ENCODE measurements around the gene PICK1. TPM values are rescaled to one million over a fixed set of nuclear protein-coding genes. Genes with fewer than 3 reads are reported as not detected.

The PICK1 gene
- polyA plus RNA-seq, 1 donor from 2014 or later: 6.5 TPM

DNA sequence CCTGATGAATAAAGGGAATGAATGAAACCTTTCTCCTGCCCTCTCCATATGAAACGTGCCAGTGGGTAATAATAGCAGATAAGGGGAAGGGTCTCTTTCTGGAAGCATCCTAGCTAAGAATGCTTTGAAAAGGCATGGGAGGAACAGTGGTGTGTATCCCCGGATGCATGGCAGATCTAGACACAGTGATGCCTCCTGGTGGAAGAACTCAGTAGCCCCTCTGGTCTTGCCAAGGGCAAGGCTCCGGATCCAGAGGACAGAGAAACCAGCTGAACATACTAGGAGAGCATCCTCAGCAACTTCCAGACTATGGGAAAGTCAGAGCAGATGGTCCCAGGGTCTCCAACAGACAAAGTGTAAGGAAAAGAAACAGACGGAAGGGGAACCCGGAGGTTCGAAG, 46.9 kb downstream of the PICK1 start:
- Mint-ChIP-seq H3K4me1 (peaks cover 0 to 4% (median 0%) of the 10 kb centered on the region in 3 donors), H3K36me3 (peaks cover 3% of the 10 kb centered on the region), H3K27ac (no peak overlapping the region), H3K9me3 (no peaks in the 10 kb centered on the region), H3K4me3 (no peak overlapping the region), H3K27me3 (peaks cover 3% of the 10 kb centered on the region)

DNA sequence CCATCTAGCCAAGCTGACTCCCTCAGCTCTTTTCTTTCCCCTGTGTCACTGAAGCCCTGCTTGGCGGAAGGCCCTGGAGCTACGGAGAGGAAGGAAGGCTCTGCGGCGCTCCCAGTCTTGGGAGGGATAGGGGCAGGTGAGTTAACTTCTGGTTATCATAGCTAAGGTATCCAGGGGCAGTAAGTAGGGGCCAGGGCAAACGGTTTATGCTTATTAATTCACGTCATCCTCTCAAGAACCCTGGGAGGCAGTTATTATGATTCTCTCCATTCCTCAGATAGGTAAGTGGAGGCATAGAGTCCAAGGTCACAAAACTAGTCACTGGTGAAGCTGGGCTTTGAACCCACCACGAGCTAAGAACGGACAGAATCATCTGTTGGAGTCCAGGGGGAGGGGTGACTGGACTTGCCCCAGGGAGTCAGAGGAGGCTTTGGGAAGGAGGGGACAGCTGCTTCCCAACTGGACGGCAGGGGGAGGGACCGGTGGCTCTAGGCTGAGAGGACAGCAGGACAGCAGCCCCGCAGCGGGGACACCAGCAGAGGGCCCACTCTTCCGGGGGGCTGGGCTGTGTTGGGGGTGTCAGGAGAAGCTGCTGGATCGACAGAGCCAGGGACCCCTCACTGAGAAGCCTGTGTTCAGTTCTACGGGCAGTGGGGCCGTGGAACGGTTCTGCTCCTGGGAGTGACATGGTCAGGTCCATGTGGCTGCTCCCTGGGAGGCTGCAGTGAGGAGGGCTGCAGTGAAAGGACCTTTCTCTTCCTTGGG, 49.8 kb downstream of the PICK1 start:
- H3K9me3 Mint-ChIP-seq: no peaks in the 10 kb centered on the region
- H3K27me3 Mint-ChIP-seq: peaks cover 1% of the 10 kb centered on the region
- H3K4me3 Mint-ChIP-seq: no peak overlapping the region
- H3K27ac Mint-ChIP-seq: no peak overlapping the region
- peaks cover 0 to 4% (median 0%) of the 10 kb centered on the region in 3 donors for H3K4me1 Mint-ChIP-seq
- H3K36me3 Mint-ChIP-seq: peaks cover 3% of the 10 kb centered on the region

GRCh38 chr22:38107692-38108515, 50.7 kb downstream of the PICK1 start:
- Mint-ChIP-seq H3K27me3 (peaks cover 1% of the 10 kb centered on the region), H3K4me3 (peak overlapping the region in 1 of 4 donors; percentile 28), H3K9me3 (no peaks in the 10 kb centered on the region), H3K36me3 (peaks cover 3% of the 10 kb centered on the region), H3K4me1 (peaks cover 0 to 4% (median 0%) of the 10 kb centered on the region in 3 donors), H3K27ac (no peak overlapping the region)

DNA sequence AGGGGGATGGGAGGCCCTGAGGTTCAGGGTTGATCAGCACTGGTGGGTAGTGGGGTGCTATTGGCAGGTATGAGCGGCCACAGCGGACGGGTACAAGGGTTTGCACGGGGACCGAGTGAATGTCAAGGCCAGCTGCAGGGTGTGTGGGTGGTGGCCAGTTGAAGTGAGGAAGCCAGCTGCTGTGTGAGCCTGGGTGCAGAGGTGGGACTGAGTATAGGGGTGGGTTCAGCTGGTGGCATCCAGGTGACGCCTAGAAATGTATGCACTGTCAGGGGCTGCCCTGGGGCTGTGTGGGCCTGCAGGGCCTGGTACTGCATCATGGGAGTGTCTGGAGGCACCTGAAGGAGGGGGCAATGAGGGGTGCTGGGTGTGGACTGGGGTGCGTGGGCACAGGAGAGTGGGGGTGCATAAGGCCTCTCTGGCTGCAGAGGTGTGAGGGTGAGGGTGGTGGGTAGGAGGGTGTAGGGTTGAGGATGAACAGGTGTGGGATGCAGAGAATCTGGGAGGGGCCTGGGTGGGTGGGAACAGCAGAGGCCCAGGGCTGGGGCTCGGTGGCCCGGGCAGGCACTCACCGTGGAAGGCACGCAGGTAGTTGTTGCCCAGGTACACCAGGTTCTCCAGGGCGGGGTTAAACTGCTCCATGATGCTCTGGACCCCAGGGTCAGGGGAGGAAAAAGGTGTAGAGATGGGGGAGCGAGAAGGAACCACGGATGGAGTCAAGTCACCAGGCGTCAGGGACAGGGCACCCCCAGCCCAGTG, 51.5 kb downstream of the PICK1 start:
- H3K27ac Mint-ChIP-seq: no peak overlapping the region
- H3K9me3 Mint-ChIP-seq: no peaks in the 10 kb centered on the region
- peaks cover 1% of the 10 kb centered on the region for H3K27me3 Mint-ChIP-seq
- H3K4me1 Mint-ChIP-seq: peaks cover 0 to 2% (median 0%) of the 10 kb centered on the region in 3 donors
- H3K36me3 Mint-ChIP-seq: peaks cover 3% of the 10 kb centered on the region
- H3K4me3 Mint-ChIP-seq: no peak overlapping the region

DNA sequence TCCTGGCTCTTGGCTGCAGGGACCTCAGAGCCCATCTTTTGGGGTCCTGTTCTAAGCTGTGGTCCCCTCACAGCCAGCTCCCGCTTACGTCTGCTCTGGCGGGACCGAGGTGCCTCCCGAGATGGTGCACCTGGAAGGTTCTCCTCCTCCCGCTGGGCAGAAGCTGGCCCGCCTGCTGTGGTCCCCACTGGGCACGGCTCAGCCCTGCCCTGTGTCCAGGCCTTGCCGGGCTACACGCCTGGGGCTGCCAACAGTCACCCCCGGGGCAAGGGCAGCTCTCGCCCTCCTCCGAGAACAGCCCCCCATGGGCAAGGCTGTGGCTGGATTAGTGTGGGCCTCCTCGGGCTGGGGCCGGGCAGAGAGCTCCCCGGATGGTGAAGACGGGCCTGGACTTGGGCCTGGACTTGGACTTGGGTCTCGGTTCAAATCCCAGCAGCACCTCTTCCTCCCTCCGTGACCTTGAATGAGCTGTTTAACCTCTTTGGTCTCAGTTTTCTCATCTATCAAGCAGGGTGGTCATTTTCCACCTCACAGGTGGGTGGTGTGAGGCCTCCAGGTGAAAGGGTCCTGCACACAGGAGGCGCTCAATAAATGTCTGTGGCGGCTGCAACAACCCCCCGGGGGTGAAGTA, 52.3 kb downstream of the PICK1 start:
- no peaks in the 10 kb centered on the region for H3K9me3 Mint-ChIP-seq
- no peak overlapping the region for H3K27ac Mint-ChIP-seq
- no peaks in the 10 kb centered on the region for H3K27me3 Mint-ChIP-seq
- peaks cover 5% of the 10 kb centered on the region for H3K36me3 Mint-ChIP-seq
- peaks cover 2 to 3% (median 2%) of the 10 kb centered on the region in 3 donors for H3K4me1 Mint-ChIP-seq
- no peak overlapping the region for H3K4me3 Mint-ChIP-seq

- Mint-ChIP-seq H3K36me3 (peaks cover 5% of the 10 kb centered on the region), H3K27ac (peak within 1 kb of the TSS in 1 of 3 donors; percentile 74), H3K27me3 (no peaks in the 10 kb centered on the region), H3K4me3 (no peak within 1 kb of the TSS), H3K9me3 (no peaks in the 10 kb centered on the region), H3K4me1 (peaks cover 2 to 4% (median 2%) of the 10 kb centered on the region in 3 donors)
Measured at GRCh38 chr22:38110008-38110862, 53.0 kb downstream of the PICK1 start, which contains the start of gene BAIAP2L2. Gene BAIAP2L2, minus strand, starts transcription at chr22:38110684. Its CDS starts 159 bp downstream, at chr22:38110525.

DNA sequence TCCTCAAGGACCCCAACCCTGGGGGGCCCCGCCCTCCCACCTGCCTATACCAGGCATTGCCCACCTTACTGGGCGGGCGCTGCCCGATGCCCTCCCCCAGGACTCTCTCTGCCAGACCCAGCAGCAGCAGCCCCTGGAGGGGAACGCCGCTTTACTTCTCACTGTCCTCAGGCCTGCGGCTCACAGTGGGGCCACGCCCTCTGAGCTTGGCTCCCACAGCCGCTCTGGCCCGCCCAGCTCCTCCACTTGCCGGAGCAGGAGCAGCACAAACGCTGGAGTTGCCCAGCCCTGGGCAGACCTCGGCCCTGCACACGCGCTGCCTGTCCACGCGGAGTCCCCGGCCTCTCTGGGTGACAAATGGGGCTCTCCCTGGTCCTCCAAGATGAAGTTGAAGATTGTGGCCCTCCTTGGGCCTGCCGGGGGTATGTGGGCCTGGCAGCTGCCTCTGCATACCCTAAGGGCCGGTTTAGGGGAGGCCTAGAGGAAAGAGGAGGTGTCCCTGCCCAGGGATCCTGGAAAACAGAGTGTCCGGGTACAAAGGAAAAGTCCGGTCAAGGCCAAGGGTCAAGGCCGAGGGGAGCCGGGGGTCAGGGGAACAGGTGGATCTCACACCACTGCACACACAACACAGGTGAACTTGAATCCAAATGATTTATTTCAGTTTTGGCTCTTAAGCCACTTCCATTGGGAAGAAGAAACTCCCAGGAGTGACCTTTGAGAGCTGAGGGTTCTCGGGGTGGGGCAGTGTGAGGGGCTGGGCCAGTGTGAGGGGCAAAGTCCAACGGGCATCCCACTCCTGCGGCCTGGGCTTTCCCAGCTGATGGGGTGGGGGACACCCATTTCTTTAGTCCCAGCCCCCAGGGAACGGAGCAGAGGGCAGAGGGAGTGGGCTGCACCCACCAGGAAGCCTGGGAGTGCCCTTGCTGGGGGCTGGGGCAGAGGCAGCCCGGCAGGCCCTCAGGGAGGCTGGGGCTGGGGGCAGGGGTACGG, 54.0 kb downstream of the PICK1 start:
- Mint-ChIP-seq H3K27me3 (no peaks in the 10 kb centered on the region), H3K27ac (peak overlapping the region in 1 of 3 donors; percentile 74), H3K4me1 (peaks cover 2 to 4% (median 2%) of the 10 kb centered on the region in 3 donors), H3K9me3 (no peaks in the 10 kb centered on the region), H3K36me3 (peaks cover 5% of the 10 kb centered on the region), H3K4me3 (no peak overlapping the region)

- Mint-ChIP-seq H3K27ac (no peak overlapping the region), H3K27me3 (no peaks in the 10 kb centered on the region), H3K36me3 (peaks cover 5% of the 10 kb centered on the region), H3K4me1 (peaks cover 2 to 4% (median 2%) of the 10 kb centered on the region in 3 donors), H3K9me3 (no peaks in the 10 kb centered on the region), H3K4me3 (no peak overlapping the region)
Measured at GRCh38 chr22:38111925-38112355, 54.7 kb downstream of the PICK1 start.

- H3K9me3 Mint-ChIP-seq: no peaks in the 10 kb centered on the region
- H3K4me3 Mint-ChIP-seq: no peak overlapping the region
- H3K36me3 Mint-ChIP-seq: peaks cover 3% of the 10 kb centered on the region
- H3K27ac Mint-ChIP-seq: no peak overlapping the region
- H3K27me3 Mint-ChIP-seq: no peaks in the 10 kb centered on the region
- peaks cover 2 to 4% (median 2%) of the 10 kb centered on the region in 3 donors for H3K4me1 Mint-ChIP-seq
Measured at GRCh38 chr22:38112381-38112780, 55.2 kb downstream of the PICK1 start.

- H3K4me3 Mint-ChIP-seq: no peak overlapping the region
- peaks cover 2 to 4% (median 2%) of the 10 kb centered on the region in 3 donors for H3K4me1 Mint-ChIP-seq
- no peaks in the 10 kb centered on the region for H3K27me3 Mint-ChIP-seq
- H3K27ac Mint-ChIP-seq: no peak overlapping the region
- H3K9me3 Mint-ChIP-seq: no peaks in the 10 kb centered on the region
- peaks cover 2% of the 10 kb centered on the region for H3K36me3 Mint-ChIP-seq
Measured at GRCh38 chr22:38114484-38115398, 57.5 kb downstream of the PICK1 start.

- Mint-ChIP-seq H3K4me1 (peaks cover 2 to 4% (median 2%) of the 10 kb centered on the region in 3 donors), H3K4me3 (no peak overlapping the region), H3K27ac (no peak overlapping the region), H3K36me3 (peaks cover 2% of the 10 kb centered on the region), H3K9me3 (no peaks in the 10 kb centered on the region), H3K27me3 (no peaks in the 10 kb centered on the region)
Measured at GRCh38 chr22:38115423-38116205, 58.4 kb downstream of the PICK1 start.
